ENCODE data around the gene SMAD9.

GRCh38 chr13:36959456-36960116 lies 39.5 kb upstream of the SMAD9 start:
- no peak for TF ChIP-seq CTCF (IDR thresholded peaks at IDR 0.05)
- no peak for TF ChIP-seq POLR2A (IDR thresholded peaks at IDR 0.05)

Data from right lobe of liver (tissue), 4 donors.